Caco-2 (cell line): ENCODE data around the gene CRY2. TPM values are rescaled to one million over a fixed set of nuclear protein-coding genes. Genes with fewer than 3 reads are reported as not detected.
A peak's percentile ranks its signal among the peaks of the same experiment; 100 is the strongest.
"Not testable (repeated sequence)": the region's sequence is repeated elsewhere in the genome, so short reads cannot be mapped to it uniquely, and the experiment has no call there.

ENCODE experiments used
- BruUV-seq: library from RNA; stranded (reverse); fragments of 400-500 nt; replicated peaks from 2 replicates; lab custom pipeline; 2021; lab: Mats Ljungman, UMichigan
- CTCF ChIA-PET: fragments of 300-600 bp; sonication (Branson Sonifier 250); formaldehyde crosslinking; loops from one replicate; lab custom pipeline; 2022; ENCODE audit warnings: antibody characterized with exemption; lab: Charles Lee
- POLR2A ChIA-PET: fragments of 300-600 bp; sonication (Branson Sonifier 250); formaldehyde crosslinking; loops from one replicate; lab custom pipeline; 2022; ENCODE audit warnings: antibody characterized with exemption; lab: Charles Lee
- DNase-seq, 2 experiments: peaks; one replicate each; pipeline versions ENCODE4 v3.0.0 to v3.0.0-alpha.2; 2020 to 2022
- H3K27me3 ChIP-seq: replicated peaks from 2 replicates; pipeline ENCODE4 v1.6.0; 2011; ENCODE audit warnings: low read length; ENCODE audit not compliant: control insufficient read depth, insufficient read depth
- H3K36me3 ChIP-seq: 2 replicates; pipeline ENCODE4 v1.5.1; 2011; ENCODE audit warnings: low read length; ENCODE audit not compliant: control insufficient read depth, insufficient read depth
- H3K4me1 ChIP-seq: fragments of 250-450 bp; sonication (Bioruptor Pico); 2 replicates; pipeline ENCODE4 v1.5.1; 2020; ENCODE audit warnings: mild to moderate bottlenecking
- H3K4me3 ChIP-seq: 2 replicates; pipeline ENCODE4 v1.5.1; 2011; ENCODE audit warnings: low read depth, mild to moderate bottlenecking, control low read depth, low read length
- H3K9me3 ChIP-seq: fragments of 250-450 bp; sonication (Bioruptor Pico); 2 replicates; pipeline ENCODE4 v1.5.1; 2020; ENCODE audit warnings: mild to moderate bottlenecking, moderate library complexity
- H3K27ac Mint-ChIP-seq: one replicate; pipeline ENCODE4 v1.8.0; 2022; ENCODE audit warnings: mixed read lengths; ENCODE audit not compliant: unreplicated experiment
- H3K27me3 Mint-ChIP-seq: one replicate; pipeline ENCODE4 v1.8.0; 2022; ENCODE audit warnings: mixed read lengths; ENCODE audit not compliant: insufficient read depth, unreplicated experiment
- H3K36me3 Mint-ChIP-seq: one replicate; pipeline ENCODE4 v1.8.0; 2022; ENCODE audit warnings: mild to moderate bottlenecking, mixed read lengths; ENCODE audit not compliant: insufficient read depth, unreplicated experiment
- H3K4me1 Mint-ChIP-seq: one replicate; pipeline ENCODE4 v1.8.0; 2022; ENCODE audit warnings: low read depth, mixed read lengths; ENCODE audit not compliant: unreplicated experiment
- H3K4me3 Mint-ChIP-seq: one replicate; pipeline ENCODE4 v1.8.0; 2022; ENCODE audit warnings: mild to moderate bottlenecking, moderate library complexity, mixed read lengths; ENCODE audit not compliant: unreplicated experiment
- H3K9me3 Mint-ChIP-seq: one replicate; pipeline ENCODE4 v1.8.0; 2022; ENCODE audit warnings: mixed read lengths; ENCODE audit not compliant: unreplicated experiment
- intact Hi-C: fragments of 100-400 bp; cut with micrococcal nuclease; formaldehyde crosslinking; loops from one replicate; pipeline ENCODE4 v1.10.0; 2022; ENCODE audit not compliant: unreplicated experiment
- total RNA-seq: library from RNA; stranded (reverse); gene quantifications from 2 replicates; pipeline ENCODE4 v1.2.3, GENCODE V29; 2022
- TF ChIP-seq, protein P1 (sequence below), 2 experiments: fragments of 200-600 bp in 1 of 2; IDR thresholded peaks; 1 replicate in 1 of 2; 2 replicates in 1 of 2; pipeline versions ENCODE4 v1.5.1 to v1.8.0; 2011 to 2022; ENCODE audit warnings: antibody characterized with exemption in 1 of 2, control low read depth in 1 of 2, inconsistent platforms in 1 of 2, low read depth in 1 of 2, low read length in 1 of 2, mild to moderate bottlenecking in 1 of 2, moderate library complexity in 1 of 2; ENCODE audit not compliant: insufficient read depth in 1 of 2, severe bottlenecking in 1 of 2, unreplicated experiment in 1 of 2

The CRY2 gene
- total RNA-seq, 1 experiment from 2014 or later, result 28.5 TPM

DNA sequence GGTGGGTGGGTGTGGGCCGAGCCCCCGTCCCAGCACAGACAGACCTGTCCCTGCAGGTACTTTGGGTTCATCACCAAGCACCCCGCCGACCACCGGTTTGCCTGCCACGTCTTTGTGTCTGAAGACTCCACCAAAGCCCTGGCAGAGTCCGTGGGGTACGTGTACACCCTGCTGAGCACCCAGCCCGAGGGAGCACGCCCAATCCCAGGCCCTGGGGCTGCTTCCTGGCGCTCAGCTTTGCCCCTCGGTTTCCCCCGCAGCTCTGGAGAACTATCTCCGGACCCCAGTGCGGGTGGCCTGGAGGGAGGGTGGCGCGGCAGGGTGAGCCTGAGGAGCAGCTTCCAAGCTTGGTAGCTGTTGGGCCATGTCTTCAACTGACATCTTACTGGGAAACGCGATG, 57.8 kb downstream of the CRY2 start:
- no TSS peak for BruUV-seq

GRCh38 chr11:45905576-45905975, 58.3 kb downstream of the CRY2 start:
- BruUV-seq, H3K27ac Mint-ChIP-seq, H3K4me1 ChIP-seq, H3K27me3 ChIP-seq, H3K4me1 Mint-ChIP-seq, H3K4me3 ChIP-seq, H3K9me3 ChIP-seq, POLR2A ChIA-PET, H3K36me3 ChIP-seq, DNase-seq, CTCF ChIA-PET, H3K9me3 Mint-ChIP-seq, intact Hi-C loops, H3K4me3 Mint-ChIP-seq, H3K27me3 Mint-ChIP-seq: not testable (repeated sequence)
- peaks cover 41% of the 10 kb centered on the region for H3K36me3 Mint-ChIP-seq

More for the DNA sequence above, 57.8 kb downstream of the CRY2 start:
- no peaks in the 10 kb centered on the region for H3K27me3 ChIP-seq
- Mint-ChIP-seq H3K27me3 (no peaks in the 10 kb centered on the region), H3K36me3 (peaks cover 41% of the 10 kb centered on the region), H3K27ac (no peak overlapping the region), H3K9me3 (no peaks in the 10 kb centered on the region), H3K4me3 (no peak overlapping the region), H3K4me1 (peaks cover 8% of the 10 kb centered on the region)
- no peaks in the 10 kb centered on the region for H3K9me3 ChIP-seq
- ChIA-PET CTCF (no interaction called here), POLR2A (no interaction called here)
- no peaks in the 10 kb centered on the region for H3K36me3 ChIP-seq
- DNase-seq, result no peak
- peaks cover 3% of the 10 kb centered on the region; the same call in 1 of the 2 replicates for H3K4me1 ChIP-seq
- TF ChIP-seq, protein P1, sequence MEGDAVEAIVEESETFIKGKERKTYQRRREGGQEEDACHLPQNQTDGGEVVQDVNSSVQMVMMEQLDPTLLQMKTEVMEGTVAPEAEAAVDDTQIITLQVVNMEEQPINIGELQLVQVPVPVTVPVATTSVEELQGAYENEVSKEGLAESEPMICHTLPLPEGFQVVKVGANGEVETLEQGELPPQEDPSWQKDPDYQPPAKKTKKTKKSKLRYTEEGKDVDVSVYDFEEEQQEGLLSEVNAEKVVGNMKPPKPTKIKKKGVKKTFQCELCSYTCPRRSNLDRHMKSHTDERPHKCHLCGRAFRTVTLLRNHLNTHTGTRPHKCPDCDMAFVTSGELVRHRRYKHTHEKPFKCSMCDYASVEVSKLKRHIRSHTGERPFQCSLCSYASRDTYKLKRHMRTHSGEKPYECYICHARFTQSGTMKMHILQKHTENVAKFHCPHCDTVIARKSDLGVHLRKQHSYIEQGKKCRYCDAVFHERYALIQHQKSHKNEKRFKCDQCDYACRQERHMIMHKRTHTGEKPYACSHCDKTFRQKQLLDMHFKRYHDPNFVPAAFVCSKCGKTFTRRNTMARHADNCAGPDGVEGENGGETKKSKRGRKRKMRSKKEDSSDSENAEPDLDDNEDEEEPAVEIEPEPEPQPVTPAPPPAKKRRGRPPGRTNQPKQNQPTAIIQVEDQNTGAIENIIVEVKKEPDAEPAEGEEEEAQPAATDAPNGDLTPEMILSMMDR (IDR thresholded peaks at IDR 0.05; ENCODE audit: insufficient read depth in 1 of 2, low read depth in 1 of 2, low read length in 1 of 2, severe bottlenecking in 1 of 2, unreplicated experiment in 1 of 2), result no peak
- intact Hi-C loops, result no loop called here
- no peak overlapping the region for H3K4me3 ChIP-seq

GRCh38 chr11:45906096-45906682, 58.9 kb downstream of the CRY2 start:
- POLR2A ChIA-PET, result no interaction called here

More at GRCh38 chr11:45906096-45906682, 58.9 kb downstream of the CRY2 start:
- CTCF ChIA-PET, result no interaction called here
- Mint-ChIP-seq H3K4me1 (no peaks in the 10 kb centered on the region), H3K4me3 (no peak overlapping the region), H3K27ac (peak overlapping the region; percentile 11), H3K36me3 (peaks cover 41% of the 10 kb centered on the region), H3K27me3 (no peaks in the 10 kb centered on the region), H3K9me3 (no peaks in the 10 kb centered on the region)
- Histone ChIP-seq H3K36me3 (no peaks in the 10 kb centered on the region; the same call in none of the 2 replicates), H3K9me3 (no peaks in the 10 kb centered on the region), H3K27me3 (no peaks in the 10 kb centered on the region), H3K4me3 (no peak overlapping the region), H3K4me1 (no peaks in the 10 kb centered on the region; the same call in 1 of the 2 replicates)
- TF ChIP-seq, protein P1 (IDR thresholded peaks at IDR 0.05; ENCODE audit: insufficient read depth in 1 of 2, low read depth in 1 of 2, low read length in 1 of 2, severe bottlenecking in 1 of 2, unreplicated experiment in 1 of 2), result no peak
- DNase-seq, result no peak
- BruUV-seq, result no TSS peak
- intact Hi-C loops, result no loop called here
